Mesothelial cell of epicardium (in vitro differentiated cells): ENCODE measurements around the gene PCED1B. TPM values are rescaled to one million over a fixed set of nuclear protein-coding genes. Genes with fewer than 3 reads are reported as not detected.

Source experiments
- DNase-seq, 2 experiments: peaks; one replicate each; pipeline ENCODE4 v3.0.0; 2021; ENCODE audit warnings: low spot score in 2 of 2; ENCODE audit not compliant: unreplicated experiment in 2 of 2
- H3K27ac Mint-ChIP-seq: 2 replicates; pipeline ENCODE4 v1.8.0; 2021; ENCODE audit warnings: mixed read lengths
- H3K27me3 Mint-ChIP-seq: 2 replicates; pipeline ENCODE4 v1.8.0; 2021; ENCODE audit warnings: low read depth, mixed read lengths
- H3K36me3 Mint-ChIP-seq: 2 replicates; pipeline ENCODE4 v1.8.0; 2021; ENCODE audit warnings: mixed read lengths
- H3K4me1 Mint-ChIP-seq: 2 replicates; pipeline ENCODE4 v1.8.0; 2021; ENCODE audit warnings: mixed read lengths
- H3K4me3 Mint-ChIP-seq: 2 replicates; pipeline ENCODE4 v1.8.0; 2021; ENCODE audit warnings: mild to moderate bottlenecking, moderate library complexity, mixed read lengths
- H3K9me3 Mint-ChIP-seq: 2 replicates; pipeline ENCODE4 v1.8.0; 2021; ENCODE audit warnings: mixed read lengths
- CTCF ChIP-seq: fragments of 200-600 bp; sonication (generic); IDR thresholded peaks from one replicate; pipeline ENCODE4 v1.5.0; 2021; ENCODE audit warnings: antibody characterized with exemption; ENCODE audit not compliant: unreplicated experiment
- total RNA-seq: library from RNA; stranded (reverse); gene quantifications from 3 replicates; pipeline ENCODE4 v1.2.1, GENCODE V29; 2021

The PCED1B gene
- total RNA-seq, 1 donor from 2014 or later, result 2.8 TPM

GRCh38 chr12:47268501-47269454 is 189.4 kb downstream of the PCED1B start:
- Mint-ChIP-seq H3K36me3 (no peaks in the 10 kb centered on the region), H3K4me3 (no peak overlapping the region), H3K27me3 (no peaks in the 10 kb centered on the region), H3K4me1 (peaks cover 6% of the 10 kb centered on the region), H3K27ac (no peak overlapping the region), H3K9me3 (peaks cover 15% of the 10 kb centered on the region)
- no peak for TF ChIP-seq CTCF
- no peak for DNase-seq

GRCh38 chr12:47269916-47270315 is 190.5 kb downstream of the PCED1B start:
- Mint-ChIP-seq H3K27ac (no peak overlapping the region), H3K36me3 (no peaks in the 10 kb centered on the region), H3K9me3 (peaks cover 10% of the 10 kb centered on the region), H3K27me3 (no peaks in the 10 kb centered on the region), H3K4me3 (no peak overlapping the region), H3K4me1 (peaks cover 6% of the 10 kb centered on the region)
- DNase-seq, result no peak
- no peak for TF ChIP-seq CTCF

- no peak for DNase-seq
- Mint-ChIP-seq H3K27ac (no peak overlapping the region), H3K27me3 (no peaks in the 10 kb centered on the region)
Observed at GRCh38 chr12:47270782-47271664, 191.6 kb downstream of the PCED1B start.

GRCh38 chr12:47271800-47272239 is 192.4 kb downstream of the PCED1B start:
- no peak overlapping the region for H3K4me3 Mint-ChIP-seq
- no peaks in the 10 kb centered on the region for H3K27me3 Mint-ChIP-seq
- H3K36me3 Mint-ChIP-seq, result no peaks in the 10 kb centered on the region
- no peak for TF ChIP-seq CTCF
- H3K9me3 Mint-ChIP-seq, result peaks cover 10% of the 10 kb centered on the region
- DNase-seq, result no peak
- peaks cover 10% of the 10 kb centered on the region for H3K4me1 Mint-ChIP-seq
- no peak overlapping the region for H3K27ac Mint-ChIP-seq

More at GRCh38 chr12:47270782-47271664, 191.6 kb downstream of the PCED1B start:
- no peak overlapping the region for H3K4me3 Mint-ChIP-seq
- H3K36me3 Mint-ChIP-seq, result no peaks in the 10 kb centered on the region
- H3K4me1 Mint-ChIP-seq, result peaks cover 6% of the 10 kb centered on the region
- no peak for TF ChIP-seq CTCF
- peaks cover 10% of the 10 kb centered on the region for H3K9me3 Mint-ChIP-seq

GRCh38 chr12:47272412-47273190 is 193.2 kb downstream of the PCED1B start:
- DNase-seq, result no peak
- Mint-ChIP-seq H3K27me3 (no peaks in the 10 kb centered on the region), H3K4me1 (peaks cover 12% of the 10 kb centered on the region), H3K9me3 (peaks cover 10% of the 10 kb centered on the region), H3K27ac (no peak overlapping the region), H3K4me3 (no peak overlapping the region), H3K36me3 (no peaks in the 10 kb centered on the region)
- no peak for TF ChIP-seq CTCF
